Mucosa of descending colon (tissue), 3 donors: ENCODE data around the gene HEYL. TPM values are rescaled to one million over a fixed set of nuclear protein-coding genes. Genes with fewer than 3 reads are reported as not detected.

ENCODE experiments used
- ATAC-seq: fragments of 200-7000 bp; cut with Tn5 transposase; one replicate; pipeline ENCODE4 v1.9.1; 2020; ENCODE audit warnings: mild to moderate bottlenecking, moderate library complexity
- DNase-seq, 3 donors: peaks; one replicate each; pipeline ENCODE4 v3.0.0-alpha.2; 2020
- H3K36me3 ChIP-seq: fragments of 200-600 bp; one replicate; pipeline ENCODE4 v1.8.0; 2021; ENCODE audit warnings: low read depth, mild to moderate bottlenecking
- H3K4me1 ChIP-seq: fragments of 200-600 bp; one replicate; pipeline ENCODE4 v1.8.0; 2021; ENCODE audit warnings: low read depth, mild to moderate bottlenecking
- H3K4me3 ChIP-seq: fragments of 200-600 bp; one replicate; pipeline ENCODE4 v1.8.0; 2021; ENCODE audit warnings: mild to moderate bottlenecking
- H3K9me3 ChIP-seq: fragments of 200-600 bp; one replicate; pipeline ENCODE4 v1.8.0; 2021; ENCODE audit warnings: mild to moderate bottlenecking
- CTCF ChIP-seq: fragments of 200-600 bp; IDR thresholded peaks from one replicate; pipeline ENCODE4 v1.8.0; 2022; ENCODE audit warnings: antibody characterized with exemption, mild to moderate bottlenecking
- intact Hi-C, 2 donors: fragments of 100-400 bp; cut with DNase I in 1 of 2; cut with micrococcal nuclease in 1 of 2; formaldehyde crosslinking; loops; one replicate each; pipeline versions ENCODE4 v1.11.0 to v1.11.1; 2022; cut with DNase I, micrococcal nuclease
- total RNA-seq, 3 donors: library from RNA; stranded (reverse); fragmentation: NEBNext Ultra II Directional in 2 of 3; extraction: Animal tissue kit (Norgen Biotek cat#: 25700) in 2 of 3; gene quantifications; one replicate each; pipeline versions ENCODE4 v1.2.1 to v1.2.4, GENCODE V29; 2021 to 2023
- donor health status: DM: no; HTN: no; CAD: no; lungs with moderate emphysema.
- donor health status: DM: no; HTN: no; CAD: no.
- donor health status: DM: no; HTN: yes; CAD: no.

Gene HEYL
- total RNA-seq, 3 donors from 2014 or later, result 2.3 to 3.5 (median 2.4) TPM

DNA sequence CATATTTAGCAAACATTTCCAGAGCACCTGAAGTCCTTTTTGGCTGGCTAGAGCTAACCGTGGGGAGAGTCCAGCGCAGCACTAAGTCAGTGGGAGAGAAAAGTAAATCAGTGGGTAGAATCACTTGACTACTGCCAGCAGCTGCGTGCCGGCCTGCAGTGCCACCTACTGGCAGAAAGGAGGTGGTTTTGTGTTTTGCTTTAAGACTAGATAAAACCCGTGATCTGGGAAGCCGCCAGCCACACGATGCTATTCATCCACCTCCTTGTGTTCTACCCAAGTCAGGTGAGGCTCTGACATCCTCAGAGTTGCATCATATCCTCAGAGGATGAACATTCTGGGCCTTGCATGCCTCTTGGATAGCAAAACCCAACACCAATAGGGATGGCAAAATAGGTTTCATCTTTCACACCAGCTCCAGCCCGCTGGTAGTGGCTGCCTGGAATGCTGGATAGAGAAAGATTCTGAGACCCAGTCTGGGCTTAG is 14.1 kb upstream of the HEYL start:
- DNase-seq, result peak in 2 of 3 donors; percentile 73 to 86
- H3K4me1 ChIP-seq, result no peaks in the 10 kb centered on the region
- no peaks in the 10 kb centered on the region for H3K36me3 ChIP-seq
- intact Hi-C loops, result loop anchor here (5.0 to 10.0 kb wide), 2 partner anchors 46 to 49 kb away; no protein-coding TSS in a partner anchor
- ATAC-seq, result peak; percentile 87
- TF ChIP-seq CTCF, result peak; percentile 72
- no peak overlapping the region for H3K4me3 ChIP-seq
- H3K9me3 ChIP-seq, result no peaks in the 10 kb centered on the region

DNA sequence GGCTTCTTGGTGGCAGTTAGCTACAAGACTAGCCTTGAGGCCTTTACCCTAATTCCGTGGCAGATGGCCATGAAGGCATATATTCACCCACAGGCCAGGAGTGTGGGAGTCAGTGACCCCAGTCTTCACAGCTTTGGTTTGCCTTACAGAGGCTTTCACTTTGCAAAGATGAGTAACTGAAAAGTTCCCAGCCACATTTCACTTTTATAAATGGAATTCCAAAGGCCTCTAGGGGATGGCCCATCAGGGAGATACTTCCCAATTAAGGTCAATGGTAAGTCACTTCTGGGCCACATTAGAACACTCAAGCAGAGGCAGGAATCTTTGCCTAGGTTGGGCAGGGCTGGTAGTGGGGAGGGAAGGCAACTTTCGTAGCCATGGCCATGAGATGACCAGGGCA is 13.1 kb upstream of the HEYL start:
- no peak for TF ChIP-seq CTCF
- ATAC-seq, result no peak
- Histone ChIP-seq H3K4me1 (no peaks in the 10 kb centered on the region), H3K36me3 (no peaks in the 10 kb centered on the region), H3K4me3 (no peak overlapping the region), H3K9me3 (no peaks in the 10 kb centered on the region)
- intact Hi-C loops, result loop anchor here (5.0 to 10.0 kb wide), 2 partner anchors 45 to 48 kb away; no protein-coding TSS in a partner anchor
- DNase-seq, result no peak

DNA sequence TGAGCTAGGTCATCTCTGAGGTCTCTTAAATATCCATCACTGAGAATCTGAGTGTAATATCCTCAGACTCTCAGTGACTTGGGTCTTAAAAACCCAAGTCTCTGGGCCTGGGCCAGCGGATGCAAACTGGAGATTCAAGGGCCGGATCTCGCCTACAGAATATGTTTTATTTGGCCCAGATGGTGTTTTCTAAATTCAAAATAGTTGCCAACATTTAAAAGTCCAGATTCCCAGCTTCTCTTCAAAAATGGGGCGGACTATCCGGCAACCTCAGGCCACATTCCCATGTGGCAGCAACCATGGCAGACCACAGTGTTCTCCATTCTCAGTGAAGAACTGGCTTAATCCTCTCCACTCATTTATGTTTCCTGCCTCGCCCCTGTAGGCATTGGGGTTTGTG is 12.7 kb upstream of the HEYL start:
- no peak for ATAC-seq
- no peaks in the 10 kb centered on the region for H3K4me1 ChIP-seq
- no peaks in the 10 kb centered on the region for H3K9me3 ChIP-seq
- no peak for TF ChIP-seq CTCF
- H3K36me3 ChIP-seq, result no peaks in the 10 kb centered on the region
- DNase-seq, result no peak
- intact Hi-C loops, result loop anchor here (5.0 to 10.0 kb wide), 2 partner anchors 45 to 47 kb away; no protein-coding TSS in a partner anchor
- no peak overlapping the region for H3K4me3 ChIP-seq

DNA sequence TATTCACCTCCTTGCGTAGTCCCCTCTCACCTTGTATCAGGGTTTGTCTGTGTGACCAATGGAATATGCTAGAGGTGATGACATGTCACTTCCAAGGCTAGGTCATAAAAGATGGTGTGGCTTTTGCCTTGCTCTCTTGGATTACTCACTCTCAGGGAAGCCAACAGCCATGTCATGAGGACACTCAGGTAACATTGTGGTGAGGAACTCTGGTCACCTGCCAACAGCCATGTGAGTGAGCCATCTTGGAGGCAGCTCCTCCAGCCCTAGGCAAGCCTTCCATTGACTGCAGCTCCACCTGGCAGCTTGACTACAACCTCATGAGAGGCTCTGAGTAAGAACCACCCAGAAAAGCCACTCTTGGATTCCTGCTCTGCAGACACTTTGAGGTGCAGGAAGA is 11.0 kb upstream of the HEYL start:
- ATAC-seq (no peak), DNase-seq (no peak)
- Histone ChIP-seq H3K4me1 (no peaks in the 10 kb centered on the region), H3K9me3 (no peaks in the 10 kb centered on the region), H3K36me3 (no peaks in the 10 kb centered on the region), H3K4me3 (no peak overlapping the region)
- intact Hi-C loops, result loop anchor here (5.0 to 10.0 kb wide), 2 partner anchors 43 to 46 kb away; no protein-coding TSS in a partner anchor
- no peak for TF ChIP-seq CTCF

DNA sequence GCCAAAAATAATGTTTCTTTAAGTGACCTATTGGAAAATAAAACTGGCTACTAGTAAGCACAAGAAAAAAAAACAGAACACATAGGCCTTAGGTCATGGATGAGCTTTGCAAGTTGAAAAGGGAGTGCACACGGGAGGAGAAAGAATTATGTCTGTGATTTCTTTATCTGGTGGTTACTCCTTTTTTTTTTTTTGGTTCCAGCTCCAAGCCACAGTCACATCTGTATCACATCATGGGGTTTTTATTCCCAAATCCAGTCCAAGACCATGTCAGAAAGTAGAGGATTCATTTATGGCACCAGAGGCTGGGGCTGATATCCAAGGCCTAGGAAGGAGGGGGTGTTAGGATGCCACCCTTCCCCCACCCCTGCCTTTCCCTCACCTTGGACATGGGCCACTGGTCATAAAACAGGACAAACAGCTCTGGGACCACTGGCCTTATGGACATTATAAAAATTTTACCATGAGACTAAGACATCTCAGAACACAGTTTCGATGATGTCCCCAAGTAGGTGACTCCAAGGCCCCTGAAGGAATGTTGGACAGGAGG is 10.3 kb upstream of the HEYL start:
- no peak for TF ChIP-seq CTCF
- Histone ChIP-seq H3K4me3 (no peak overlapping the region), H3K36me3 (no peaks in the 10 kb centered on the region), H3K9me3 (no peaks in the 10 kb centered on the region), H3K4me1 (no peaks in the 10 kb centered on the region)
- ATAC-seq, result no peak
- intact Hi-C loops, result loop anchor here (5.0 to 10.0 kb wide), 2 partner anchors 42 to 45 kb away; no protein-coding TSS in a partner anchor
- DNase-seq, result no peak
